COR-L47 (cell line): ENCODE data around the gene PSTPIP1.

Experiments used
- DNase-seq: peaks from one replicate; lab custom pipeline; 2025; lab: John Stamatoyannopoulos, UW

PSTPIP1 gene

DNA sequence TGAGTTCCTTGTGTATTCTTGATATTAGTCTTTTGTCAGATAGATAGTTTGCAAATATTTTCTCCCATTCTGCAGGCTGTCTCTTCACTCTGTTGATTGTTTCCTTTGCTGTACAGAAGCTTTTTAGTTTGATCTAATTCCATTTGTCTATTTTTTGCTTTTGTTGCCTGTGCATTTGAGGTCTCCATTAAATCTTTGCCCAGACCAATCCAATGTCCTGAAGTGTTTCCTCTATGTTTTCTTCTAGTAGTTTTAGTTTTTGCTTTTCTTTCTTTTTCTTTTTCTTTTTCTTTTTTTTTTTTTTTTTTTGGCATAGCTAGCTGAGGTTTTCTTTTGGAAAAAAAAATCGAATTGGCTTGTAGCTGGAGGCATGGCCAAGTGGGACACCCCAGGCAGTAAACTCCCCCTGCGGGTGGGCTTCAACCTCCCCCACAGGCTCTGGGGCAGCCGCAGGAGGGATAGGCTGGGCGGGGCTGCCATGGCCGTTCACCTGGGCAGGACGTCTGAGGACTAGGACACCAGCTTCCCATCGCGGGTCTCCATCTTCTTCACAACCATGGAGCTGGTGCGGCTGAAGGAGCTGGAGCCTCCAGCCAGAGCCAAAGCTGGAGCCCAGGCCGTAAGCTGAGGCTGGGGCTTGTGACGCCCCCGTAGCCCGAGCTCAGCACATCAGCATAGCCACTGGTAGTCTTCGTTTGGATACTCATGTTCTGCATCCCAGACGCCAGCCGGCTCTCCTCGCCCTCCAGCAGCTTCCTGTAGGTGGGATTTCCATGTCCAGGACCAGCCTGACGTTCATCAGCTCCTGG is 16.2 kb upstream of the PSTPIP1 start:
- DNase-seq = no peak

DNA sequence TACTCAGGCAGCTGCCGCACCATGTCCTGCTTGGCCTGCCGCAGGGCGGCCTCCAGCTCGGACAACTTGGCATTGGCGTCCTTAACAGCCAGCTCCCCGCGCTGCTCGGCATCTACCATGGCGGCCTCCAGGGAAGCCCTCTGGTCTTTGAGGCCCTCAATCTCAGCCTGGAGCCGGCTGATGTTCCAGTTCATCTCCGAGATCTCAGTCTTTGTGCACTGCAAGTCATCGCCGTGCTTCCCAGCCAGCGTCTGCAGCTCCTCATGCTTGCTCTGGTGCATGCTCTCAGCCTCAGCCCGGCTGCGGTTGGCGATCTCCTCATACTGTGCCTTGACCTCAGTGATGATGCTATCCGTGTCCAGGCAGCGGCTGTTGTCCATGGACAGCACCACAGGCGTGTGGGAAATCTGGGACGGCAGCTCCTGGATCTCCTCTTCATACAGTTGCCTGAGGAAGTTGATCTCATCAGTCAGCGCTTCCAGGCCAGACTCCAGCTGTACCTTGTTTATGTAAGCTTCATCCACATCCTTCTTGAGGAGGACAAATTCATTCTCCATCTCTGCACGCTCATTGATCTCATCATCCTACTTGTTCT is 15.5 kb upstream of the PSTPIP1 start:
- DNase-seq = no peak

DNA sequence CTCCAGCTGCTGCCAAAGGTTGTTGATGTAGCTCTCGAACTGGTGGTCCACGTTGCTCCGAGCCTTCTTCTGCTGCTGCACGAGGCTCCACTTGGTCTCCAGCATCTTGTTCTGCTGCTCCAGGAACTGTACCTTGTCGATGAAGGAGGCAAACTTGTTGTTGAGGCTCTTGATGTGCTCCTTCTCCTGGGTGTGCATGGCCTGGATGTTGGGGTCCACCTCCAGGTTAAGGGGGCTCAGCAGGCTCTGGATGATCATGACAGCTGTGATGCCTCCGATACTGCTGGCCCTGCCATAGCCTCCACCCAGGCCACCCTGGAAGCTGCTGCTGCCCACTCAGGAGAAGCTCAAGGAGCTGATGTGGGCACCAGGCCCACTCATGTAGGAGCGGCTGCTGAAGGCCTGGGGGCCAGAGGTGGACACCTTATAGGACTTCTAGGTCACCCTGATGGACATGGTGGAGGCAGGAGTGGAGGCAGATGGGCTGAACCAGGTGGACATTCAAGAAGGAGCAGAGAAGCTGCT is 14.9 kb upstream of the PSTPIP1 start:
- DNase-seq = no peak

DNA sequence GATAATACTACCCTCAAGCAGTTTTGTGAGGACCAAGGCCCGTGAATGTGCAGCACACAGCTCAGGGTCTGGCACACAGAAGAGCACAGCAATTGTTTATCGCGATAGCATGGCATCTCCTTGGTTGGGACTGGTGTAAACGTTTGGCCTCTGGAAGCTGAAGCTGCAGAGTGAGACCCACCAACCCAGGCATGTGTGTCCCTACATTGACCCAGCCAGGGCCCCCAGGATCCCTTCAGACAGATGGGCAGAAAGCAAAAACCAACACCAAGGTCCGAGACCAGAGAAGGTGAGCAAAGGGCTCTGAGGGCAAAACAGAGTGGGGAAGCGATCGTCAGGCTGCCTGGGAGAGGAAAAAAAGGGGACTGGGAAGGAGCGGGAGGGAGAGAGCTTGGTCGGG is 12.6 kb upstream of the PSTPIP1 start:
- DNase-seq = no peak

DNA sequence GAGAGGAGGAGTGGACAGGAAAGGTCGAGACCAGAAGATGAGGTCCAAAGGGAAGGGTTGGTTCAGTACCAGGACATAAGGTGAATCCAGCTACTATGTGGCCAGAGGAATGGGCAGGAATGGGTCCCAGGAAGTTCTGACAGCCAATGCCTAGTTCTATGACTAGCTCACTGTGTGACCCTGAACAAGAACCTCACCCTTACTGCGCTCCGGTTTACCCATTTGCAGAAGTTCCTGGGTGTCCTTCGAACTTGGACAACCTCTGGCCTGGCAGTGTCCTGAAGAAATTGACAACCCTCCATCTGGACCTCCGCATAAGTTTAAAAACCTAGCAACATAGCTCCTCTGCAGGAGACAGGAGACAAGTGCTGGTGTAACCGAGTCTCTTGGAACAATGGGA is 12.2 kb upstream of the PSTPIP1 start:
- DNase-seq = no peak

DNA sequence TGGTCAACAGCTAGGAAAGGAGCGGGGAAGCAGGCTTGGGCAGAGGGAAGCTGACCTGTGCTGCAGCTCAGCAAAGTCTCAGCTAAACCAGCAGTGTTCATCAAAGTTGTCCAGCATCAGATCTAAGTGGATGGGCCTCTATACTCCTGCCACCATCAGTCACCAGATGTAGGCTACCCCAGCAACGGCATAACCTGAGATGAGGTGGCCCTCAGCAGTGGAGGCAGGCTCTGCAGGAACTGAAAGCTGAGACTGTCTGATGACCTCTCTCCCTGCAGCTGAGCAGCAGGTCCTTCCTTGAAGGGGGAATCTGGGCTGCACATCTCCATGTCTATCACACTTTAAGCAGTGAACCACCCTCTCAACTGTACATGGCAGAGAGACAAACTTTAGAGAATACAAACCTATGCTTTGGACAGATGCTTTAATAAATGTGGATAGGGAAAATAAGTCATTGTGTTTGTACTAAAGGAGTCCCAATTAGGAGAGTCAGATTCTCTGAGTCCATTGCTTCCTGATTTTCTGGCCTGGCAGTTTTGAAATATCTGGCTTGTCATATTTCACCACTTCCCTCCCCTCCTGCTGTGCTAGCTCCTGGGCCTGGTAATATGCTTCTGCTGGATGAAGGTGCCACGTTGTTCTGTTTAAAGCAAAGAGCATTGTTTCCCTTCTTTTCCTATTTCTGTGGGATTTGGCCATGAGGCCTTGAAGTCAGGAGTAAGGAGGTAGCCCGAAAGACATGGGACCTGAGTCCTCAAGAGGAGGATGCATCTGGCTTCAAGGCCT is 11.1 kb upstream of the PSTPIP1 start:
- no peak for DNase-seq

DNA sequence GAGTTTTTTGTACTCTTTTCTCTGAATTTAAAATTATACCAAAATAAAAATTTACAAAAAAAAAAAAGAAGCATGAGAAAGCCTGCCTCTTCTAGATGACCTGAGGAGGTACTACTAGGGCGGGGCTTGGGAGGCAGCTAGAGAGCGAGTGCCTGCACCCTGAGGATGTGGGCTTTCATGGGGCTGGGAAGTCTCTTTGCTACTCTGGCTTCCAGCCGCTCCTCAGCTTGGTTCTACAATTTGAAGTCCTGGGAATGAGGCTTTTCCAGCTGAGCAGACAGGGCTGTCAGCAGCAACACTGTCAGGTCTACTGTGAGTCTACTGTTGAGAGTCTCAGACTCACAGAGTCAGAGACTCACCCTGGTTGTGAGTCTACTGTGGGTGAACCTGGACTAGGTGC is 8.2 kb upstream of the PSTPIP1 start:
- DNase-seq = no peak

DNA sequence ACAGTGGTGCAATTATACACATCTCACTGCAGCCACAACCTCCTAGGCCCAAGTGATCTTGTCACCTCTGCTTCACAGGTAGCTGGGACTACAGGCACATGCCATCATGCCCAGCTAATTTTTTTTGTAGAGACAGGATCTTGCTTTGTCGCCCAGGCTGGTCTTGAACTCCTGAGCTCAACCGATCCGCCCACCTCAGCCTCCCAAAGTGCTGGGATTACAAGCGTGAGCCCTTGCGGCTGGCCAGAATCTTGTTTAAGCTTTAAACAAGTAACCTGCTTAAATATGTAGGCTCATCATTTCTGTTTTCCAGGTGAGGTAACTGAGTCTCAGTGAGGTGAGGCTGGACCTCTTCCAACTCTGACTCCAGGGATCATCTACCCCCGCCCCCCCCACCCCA is 7.7 kb upstream of the PSTPIP1 start:
- DNase-seq = no peak

DNA sequence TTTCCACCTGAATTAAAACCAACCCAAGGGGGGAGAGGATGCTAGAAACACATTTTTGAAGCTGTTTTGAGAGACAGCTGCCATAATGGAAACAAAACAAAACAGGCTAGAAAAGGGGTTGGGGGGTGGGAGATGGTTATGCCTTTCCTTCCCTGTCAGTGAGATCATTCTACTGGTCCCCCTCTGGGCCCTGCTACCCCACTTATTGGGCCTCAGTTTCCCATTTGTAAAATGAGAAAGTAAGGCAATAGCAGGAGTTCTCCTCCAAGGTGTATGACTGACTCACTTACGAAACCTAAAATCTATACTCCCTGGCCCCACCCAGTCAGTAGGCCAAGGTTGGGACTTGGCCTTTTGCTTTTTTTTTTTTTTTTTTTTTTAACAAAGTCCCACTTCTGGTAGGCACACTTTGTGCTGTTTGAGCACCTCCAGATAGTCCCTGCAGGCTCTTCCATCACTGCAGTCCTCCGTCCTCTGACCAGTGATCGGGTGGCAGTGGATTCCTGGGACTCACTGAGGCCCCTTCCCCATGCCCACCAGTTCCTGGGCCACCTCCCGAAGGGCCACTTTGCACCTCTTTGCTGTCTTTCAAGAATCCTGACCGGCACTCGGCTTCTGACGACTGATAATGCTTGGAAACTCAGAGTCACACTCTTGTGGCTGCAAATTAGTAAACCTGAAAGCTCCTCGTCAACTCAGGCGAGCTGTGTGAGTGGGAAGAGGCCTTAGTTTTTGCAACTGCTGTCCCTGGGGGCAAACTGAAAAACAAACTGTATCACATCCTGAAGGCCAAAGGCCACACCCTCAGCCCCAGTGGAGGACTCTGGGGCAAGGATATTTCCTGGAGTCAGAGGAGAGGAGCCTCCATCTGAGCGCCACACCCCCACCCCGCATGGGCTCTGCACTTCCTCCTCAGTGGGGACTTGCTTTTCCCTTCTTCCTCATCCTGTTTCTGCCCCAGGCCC is 6.7 kb upstream of the PSTPIP1 start:
- no peak for DNase-seq

DNA sequence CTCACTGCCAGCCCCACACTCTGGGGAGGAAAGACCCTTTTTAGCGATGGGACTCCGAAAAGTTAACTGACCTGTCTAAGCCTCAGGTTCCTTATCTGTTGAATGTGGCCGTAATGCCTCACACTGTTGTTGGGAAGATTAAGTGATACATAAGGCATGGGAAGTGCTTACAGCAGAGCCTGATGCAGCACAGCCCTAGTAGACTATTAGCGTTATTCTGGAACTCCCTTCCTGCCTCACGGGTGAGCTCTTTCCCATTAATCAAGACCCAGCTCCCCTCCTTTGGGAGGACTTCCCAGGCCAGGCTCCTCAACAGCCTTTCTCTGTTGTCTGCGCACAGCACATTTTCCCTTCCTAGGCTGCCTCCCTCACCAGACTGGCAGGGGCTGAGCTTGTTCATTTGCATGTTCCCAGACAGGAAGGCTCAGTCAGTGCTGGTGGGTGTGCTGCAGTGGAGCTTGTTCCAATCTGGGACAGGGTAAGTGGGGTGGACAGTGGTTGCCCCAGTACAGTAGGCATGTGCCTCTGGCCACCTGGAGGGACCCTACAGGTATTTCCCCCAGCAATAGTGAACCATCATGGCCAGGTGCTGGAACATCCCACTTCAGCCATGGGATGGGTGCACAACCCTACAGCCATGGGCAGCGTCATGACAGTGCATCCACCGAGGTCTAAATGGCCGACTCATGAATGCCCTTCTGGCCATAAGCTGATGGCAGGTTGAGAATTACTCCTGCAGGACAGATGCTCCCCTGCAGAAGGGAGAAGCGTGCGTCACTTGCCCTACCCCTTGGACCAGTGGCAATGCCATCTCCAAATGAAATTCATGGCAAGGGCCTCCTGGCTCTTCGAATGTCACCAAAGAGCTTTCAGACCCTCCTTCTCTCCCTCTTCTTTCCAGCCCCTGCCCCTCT is 5.8 kb upstream of the PSTPIP1 start:
- no peak for DNase-seq

DNA sequence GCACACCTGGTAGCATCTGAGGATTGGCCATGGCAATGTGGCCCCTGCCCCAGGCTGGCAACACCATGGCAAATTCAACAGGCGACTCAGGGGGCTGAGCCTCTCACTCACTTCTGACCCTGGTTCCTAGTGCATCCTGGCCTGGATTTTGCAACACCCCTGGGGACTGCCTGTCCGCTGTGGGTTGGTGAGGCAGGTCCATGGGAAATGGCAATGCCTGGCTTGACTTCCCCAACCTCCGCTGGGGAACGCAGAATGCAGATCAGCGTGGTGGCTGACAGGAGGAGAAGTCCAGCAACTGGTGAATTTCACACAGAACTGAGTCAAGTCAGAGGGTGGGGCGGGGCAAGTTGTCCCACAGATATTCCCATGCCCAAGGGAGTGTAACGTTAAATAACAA is 3.9 kb upstream of the PSTPIP1 start:
- DNase-seq = no peak

DNA sequence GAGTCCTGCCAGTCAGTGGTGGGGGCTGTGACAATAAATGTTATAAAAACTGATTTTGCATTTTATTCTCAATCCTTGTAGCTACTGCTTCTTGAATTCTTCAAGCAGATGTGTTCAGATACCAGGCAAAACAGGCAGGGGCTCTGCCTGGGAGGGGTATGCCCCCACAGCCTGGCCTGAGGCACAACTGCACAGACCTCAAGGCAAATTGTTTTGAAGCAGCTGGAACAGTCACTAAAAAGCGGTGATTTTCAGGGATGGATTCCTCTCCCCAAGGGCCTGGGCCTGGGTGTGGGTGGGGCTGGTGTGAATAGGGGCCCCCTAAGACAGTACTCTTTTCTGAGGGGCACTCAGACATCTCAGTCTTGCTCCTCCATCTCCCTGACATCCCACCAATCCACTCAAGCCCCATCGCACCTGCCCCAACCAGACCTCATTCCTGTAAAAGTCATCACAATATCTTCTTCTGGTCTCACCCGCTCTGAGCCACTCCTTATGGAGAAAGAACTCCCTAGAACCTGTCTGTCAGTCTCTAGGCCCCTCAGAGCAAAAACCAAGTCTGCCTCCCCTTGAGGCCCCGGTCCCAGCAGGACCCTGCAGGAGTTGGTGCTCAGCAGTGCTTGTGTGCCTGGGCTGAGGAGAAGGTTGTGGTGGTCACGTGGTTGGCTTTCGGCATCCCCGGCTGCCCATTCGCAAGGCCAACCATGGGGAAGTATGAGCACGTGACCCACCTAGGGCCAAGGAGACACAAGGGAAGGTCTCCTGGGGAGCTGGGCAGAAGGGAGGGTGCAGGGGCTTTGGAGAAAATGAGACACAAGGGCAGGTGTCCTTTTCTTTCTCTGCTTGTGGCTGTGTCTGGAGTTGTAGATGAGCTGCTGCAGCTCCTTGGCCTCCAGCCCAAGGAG is 2.9 kb upstream of the PSTPIP1 start:
- DNase-seq = no peak

DNA sequence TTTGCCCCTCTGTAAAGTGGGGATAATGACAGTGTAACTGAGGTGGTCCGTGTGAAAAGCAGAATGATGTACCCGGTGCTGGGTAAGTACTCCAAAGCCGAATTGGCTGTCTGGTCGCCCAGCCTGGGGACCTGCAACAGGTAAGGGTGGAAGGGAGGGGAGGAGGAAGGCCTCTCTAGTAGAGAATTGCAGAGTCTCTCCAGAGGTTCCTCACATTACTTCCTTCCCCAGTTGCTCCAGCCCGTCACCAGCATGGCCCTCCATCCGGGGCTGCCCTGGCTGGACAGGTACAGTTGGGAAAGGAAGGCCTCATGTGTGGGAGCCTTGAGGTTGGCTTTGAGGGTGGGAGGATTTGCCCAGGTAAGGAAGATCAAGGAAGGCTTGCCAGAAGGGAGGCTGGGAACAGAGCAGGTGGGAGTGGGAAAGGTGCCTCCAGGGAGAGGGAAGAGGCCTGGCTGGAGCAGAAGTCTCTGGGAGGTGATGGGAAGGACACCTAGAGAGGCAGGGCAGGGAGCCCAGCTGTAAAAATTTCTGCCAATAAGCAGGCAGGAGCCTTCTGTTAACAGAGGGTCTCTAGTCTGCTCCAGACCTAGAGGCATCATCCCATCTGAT is 1.7 kb upstream of the PSTPIP1 start:
- no peak for DNase-seq

DNA sequence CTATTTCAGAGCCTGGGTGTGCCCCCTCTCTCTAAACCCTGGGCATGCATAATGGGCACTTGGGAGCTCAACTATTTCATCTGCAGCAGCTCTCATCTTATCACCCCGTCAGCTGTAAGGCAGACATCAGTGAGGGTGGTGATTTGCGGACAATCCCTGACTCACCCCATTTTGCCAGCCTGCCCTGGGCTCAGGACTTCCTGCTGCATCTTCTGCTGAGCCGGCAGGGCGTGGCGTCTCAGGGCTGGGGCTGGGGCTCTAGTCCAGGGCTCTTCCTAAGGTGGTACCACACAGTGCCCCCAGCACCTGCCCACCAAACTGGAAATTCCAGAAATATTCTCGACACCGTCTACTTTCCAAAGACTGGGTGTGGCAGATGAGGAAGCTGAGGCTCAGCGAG is 925 bp upstream of the PSTPIP1 start:
- no peak for DNase-seq

DNA sequence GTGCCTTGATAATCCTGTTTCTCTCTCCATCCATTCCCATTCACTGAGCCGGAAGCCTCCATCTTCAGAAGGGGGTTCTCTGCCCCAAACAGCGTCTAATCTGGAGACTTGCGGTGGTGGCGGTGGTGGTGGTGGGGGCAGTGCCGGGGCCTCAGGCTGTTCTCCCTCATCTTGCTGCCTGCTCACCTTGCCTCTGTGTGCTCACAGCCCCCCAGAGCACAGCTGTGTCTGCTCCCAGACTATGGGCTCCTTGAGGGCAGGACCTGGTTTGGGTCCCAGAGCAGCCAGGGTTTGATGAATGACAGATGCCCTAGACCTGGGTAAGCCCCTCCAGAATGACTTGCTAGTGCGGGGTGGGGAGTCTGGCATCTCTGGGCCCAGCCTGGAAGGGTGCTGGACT is 430 bp upstream of the PSTPIP1 start:
- no peak for DNase-seq

DNA sequence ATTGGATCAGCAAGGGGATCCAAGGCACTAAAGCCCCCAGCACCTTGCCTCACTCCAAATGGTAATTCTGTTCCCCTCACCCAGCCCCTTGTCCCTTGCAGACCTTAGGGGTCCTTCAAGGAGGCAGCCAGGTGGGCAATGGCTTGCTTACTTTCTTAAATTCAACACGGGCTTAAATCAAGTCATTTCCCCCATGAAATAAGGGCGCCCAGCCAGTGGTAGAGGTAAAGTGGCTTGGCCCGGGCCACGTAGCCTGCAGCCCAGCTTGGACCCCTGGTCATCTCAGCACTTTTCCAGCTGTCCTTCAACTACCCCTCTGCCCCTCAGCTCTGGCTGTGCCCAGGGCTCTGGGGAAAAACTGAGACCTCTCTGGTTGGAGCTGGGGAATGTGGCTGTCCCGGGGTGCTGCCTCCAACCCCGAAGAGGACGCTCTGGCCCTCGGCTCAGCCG is 1.2 kb downstream of the PSTPIP1 start:
- DNase-seq = no peak

DNA sequence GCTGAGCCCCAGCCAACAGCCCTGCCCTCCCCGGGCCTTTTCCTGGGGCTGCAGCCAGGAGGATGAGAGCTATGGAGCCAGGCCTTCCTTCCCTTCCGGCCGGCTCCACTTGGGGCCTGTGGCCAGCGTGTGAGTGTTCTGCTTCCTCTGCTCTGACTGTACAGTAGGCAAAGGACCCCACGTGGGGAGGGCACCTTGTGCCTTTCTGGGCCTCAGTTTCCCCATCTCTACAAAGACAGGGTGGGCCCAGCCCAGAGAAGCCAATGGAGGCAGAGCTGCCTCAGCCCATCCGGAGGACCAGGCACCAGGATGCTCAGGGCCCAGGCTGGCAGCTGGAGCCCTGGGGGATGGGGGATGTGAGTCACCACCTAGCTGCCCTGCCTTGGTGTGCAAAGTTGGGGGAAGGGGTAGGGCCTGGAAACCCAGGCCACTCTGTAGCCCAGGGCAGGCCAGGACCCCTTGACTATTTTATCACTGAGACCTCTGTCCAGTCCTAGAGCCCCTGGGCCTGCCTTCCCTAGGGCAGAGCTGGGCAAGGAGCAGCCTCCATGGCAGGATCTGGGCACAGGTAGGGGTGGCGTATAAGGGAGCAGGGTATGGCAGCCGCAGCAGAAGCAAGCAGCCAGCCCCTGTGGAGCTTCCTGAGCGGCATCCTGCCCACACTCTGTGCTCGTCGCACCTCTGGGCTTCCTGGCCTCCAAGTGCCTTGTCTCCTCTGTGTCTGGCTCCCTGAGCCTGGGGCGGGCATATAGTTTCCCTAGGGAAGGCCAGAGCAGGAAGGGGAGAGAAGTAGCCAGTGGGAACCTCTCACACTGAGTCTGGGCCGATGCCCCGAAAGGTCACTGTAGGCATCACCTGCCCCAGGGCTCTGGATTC is 1.8 kb downstream of the PSTPIP1 start:
- DNase-seq = no peak

DNA sequence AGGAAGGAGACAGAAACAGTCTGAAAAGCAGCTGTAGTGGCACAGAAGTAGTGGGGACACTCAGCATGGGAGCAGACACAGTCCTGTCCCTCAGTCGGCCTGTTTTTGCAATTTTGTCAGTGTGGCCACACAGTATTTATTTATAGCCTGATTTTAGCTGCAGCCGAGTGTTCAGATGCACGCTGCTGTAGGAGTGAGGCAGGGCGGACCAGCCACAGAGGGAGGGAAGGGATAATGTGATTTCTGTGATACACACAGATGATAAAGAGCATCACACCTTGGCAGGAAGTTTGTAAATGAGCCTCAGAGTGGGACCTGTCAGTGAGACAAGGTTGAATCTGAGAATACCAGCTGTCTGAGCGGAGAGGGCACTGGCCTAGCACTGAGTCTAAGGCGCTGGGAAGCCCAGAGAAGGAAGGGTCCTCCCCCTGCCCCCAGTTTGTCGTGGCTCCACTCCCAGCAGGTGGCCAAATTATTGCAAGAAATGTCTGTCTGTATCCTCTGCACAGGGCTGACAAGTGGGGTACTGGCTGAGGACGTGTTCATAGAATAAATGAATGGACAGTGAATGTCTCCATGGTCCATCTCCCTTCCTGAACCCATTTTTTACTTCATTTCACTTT is 3.8 kb downstream of the PSTPIP1 start:
- no peak for DNase-seq
